MV-4-11 (cell line): Measurements from ENCODE around the gene CEBPZ.
A peak's percentile ranks its signal among the peaks of the same experiment; 100 is the strongest.

ENCODE experiments used
- DNase-seq: peaks from one replicate; lab custom pipeline; 2025; lab: John Stamatoyannopoulos, UW

CEBPZ gene

DNA sequence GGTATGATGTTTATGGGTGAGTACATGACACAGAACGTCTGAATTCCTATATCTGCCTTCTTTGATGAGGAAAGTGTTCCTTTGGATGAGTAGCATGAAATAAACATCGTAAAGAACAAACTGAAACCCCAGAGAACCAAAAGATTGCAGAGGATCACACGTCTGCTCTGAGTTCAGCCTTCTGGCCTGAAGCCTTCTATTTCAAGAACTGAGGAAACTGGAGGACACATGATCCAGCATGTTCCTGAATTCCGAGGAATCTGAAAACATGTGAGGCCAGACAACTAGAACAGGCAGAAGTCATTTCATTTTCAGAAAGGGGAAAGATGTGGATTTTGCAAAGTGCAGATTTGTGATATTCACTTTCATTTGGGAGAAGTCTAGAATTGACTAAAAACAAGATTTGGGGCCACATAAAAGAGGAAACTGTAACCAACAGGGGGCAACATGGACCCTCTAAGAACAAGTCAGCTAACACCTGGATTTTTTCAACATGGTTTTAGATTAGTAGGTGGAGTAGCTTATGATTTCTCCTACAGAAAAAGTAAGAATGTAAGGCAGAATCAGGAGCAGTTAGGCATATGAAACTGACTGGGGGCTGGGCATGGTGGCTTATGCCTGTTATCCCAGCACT, 51.3 kb downstream of the CEBPZ start:
- no peak for DNase-seq

DNA sequence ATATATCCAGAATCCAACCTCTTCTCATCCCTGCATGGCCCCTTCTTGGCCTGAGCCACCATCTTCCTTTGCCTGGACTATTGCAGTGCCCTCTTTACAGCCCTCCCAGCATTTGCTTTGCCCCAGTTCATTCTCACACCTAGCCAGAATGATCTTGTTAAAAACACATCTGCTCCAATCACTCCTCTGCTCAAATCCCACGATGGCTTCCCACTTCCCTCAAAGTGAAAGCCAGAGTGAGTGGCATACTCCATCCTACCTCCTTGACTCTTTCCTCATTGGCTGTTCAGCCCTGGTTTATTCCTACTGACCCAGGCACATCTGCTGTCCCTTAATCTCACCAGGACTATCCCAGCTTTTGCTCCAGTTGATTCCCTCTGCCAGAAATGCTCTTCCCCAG, 57.7 kb downstream of the CEBPZ start:
- no peak for DNase-seq

DNA sequence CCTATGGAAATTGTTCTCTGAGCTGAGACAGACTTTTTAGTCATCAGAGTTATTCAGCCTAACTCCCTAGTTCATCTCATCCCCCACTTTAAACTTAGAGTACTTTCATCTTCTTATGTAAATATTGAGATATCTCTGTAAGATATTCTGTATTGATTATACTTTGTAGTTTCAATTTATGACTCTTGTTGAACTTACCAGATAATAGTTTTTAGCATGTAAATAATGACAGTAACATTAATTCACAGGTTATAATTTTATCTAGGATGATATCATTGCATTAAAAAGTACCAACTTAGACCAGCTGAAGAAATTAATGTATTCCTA, 59.8 kb downstream of the CEBPZ start:
- no peak for DNase-seq

DNA sequence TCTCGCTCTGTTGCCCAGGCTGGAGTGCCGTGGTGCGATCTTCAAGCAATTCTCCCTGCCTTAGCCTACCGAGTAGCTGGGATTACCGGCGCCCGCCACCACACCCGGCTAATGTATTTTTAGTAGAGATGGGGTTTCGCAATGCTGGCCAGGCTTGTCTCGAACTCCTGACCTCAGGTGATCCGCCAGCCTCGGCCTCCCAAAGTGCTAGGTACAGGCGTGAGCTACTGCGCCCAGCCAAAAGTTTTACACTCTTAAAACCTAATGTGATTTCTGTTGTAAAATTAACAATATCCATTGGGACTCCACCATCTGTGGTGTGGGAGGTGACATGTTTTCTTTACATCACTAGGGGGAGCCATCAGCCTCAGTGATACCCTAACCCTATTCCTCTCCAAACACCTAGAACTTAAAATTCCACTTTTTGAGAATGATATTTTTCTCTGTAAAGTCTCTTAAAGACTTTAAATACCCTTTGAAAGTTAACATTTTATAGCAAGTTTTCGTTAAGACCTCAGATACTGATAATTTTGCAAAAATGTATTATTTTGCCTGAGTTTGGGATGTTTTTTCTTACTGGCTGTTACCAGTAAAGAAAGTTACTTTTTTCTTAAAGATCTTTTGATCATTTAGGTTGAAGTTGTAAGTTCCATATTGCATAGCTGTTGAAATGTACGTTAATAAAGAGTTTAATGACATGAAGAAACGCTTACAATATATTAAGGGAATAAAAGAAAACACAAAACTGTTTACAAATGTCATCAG, 63.0 kb downstream of the CEBPZ start:
- DNase-seq, result peak; percentile 30

DNA sequence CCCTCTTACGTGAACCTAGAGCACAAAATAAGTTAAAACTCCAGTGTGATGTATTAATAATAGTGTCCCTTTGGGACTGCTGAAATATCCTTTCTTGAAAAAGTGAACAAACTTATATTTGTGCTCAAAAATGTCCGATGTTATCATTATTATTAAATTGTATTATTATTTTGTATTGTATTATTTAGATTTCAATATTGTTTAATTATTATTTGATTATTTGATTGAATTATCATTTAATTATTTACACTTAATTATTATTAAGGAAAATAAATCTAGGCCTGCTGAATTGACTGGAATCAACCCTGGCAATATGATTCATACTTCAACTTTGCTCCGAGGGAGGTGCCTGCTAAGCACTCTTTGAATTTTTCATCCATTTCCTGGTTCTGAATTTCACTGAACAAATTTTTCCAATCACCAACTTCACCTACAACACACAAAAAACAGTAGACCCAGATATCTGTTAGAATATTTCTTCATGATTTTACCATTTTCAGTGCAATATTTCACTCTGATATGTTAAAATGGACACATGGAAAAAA, 63.7 kb downstream of the CEBPZ start:
- DNase-seq, result no peak

DNA sequence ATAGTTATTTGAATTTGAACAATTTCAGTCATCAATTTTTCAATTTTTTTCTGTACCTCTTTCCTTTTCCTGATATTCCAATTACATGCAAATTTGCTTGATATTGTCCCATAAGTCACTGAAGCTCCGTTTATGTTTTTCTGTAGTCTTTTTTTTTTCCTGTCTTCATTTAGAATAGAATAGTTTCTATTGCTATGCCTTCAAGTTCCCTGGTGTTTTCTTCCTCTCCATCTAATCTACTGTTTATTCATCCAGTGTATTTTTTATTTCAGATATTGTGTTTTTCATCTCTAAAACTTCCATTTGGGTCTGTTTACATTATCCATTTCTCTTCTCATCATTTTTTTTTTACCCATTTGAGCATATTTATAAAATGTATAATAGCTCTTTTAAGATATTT, 66.6 kb downstream of the CEBPZ start:
- DNase-seq, result no peak

DNA sequence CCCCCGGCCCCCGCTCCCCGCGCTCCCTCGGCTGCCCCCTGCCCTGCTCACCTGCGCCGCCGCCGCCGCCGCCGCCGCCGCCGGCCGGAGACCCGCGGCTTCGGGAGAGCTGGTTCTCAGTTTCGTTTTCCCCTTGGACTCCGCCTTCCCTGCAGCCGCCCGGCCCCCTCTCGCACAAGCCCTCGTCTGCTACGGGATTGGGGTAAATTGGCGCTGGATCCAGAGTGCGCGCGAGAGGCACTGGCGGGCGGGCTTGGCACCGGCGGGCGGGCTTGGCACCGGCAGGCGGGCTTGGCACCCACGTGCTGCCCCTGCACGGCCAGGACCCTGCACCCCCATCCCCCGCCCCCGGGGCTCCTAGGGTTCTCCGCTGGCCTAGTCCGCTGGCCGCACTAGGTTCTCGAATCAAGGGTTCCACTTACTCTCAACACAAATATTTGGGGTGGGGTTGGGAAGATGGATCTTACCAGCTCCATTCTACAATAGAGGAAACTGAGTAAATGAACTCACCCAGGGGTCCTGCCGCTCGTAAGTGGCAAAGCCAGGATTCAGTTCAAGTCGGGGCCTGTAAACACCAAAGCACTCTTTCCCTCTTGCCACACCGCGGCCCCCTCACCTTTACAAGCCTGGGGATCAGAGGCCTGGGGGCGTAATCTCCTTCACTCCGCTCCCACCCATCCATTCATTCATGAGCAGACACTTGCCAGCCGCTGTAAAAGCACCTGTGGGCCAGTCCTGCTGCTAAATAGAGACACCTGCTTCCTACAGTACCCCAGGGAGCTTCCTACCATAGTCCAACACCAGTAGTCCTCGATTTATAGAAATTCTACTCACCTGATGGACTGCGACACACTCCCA, 74.3 kb downstream of the CEBPZ start, which contains the start of gene EIF2AK2:
Gene EIF2AK2 (minus strand): TSS at position 124 of the 858 bp plus-strand sequence. CDS start 9,174 bp downstream, outside the sequence.
- peak; percentile 64 for DNase-seq

DNA sequence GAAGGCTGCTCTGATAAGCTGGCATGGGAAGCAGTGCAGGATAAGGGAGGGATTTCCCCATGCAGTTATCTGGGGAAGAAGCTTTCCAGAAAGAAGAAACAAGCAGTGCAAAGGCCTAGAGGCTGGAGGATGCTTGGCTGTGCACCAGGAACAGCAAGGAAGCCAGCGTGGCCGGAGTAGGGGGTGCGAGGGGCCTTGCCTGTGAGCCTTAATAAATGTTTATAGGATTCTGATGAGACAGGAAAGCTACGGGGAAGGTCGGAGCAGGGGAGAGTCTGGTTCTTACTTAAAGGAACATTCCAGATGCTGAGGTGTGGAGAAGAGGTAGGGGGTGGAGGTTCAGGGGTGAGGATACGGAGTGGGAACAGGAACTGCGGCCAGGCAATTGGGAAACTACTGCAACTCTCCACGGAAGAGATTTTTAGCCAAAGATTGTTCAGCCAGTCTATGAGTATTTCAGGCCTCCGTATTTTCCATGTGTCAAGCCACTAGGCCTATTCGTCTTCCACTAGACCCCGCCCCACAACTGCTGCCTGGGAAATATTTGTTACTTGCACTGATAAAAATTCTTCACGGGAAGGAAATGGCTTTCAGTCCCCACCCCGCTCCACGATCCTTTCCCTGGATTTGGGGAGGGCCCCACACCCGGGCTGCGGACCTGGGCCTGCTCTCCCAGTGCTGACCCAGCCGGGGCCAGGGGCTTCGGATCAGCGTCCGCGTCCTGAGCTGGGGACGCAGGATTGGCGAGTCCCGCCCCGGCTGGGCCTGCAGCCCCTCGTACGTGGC, 75.1 kb downstream of the CEBPZ start:
- DNase-seq, result no peak

DNA sequence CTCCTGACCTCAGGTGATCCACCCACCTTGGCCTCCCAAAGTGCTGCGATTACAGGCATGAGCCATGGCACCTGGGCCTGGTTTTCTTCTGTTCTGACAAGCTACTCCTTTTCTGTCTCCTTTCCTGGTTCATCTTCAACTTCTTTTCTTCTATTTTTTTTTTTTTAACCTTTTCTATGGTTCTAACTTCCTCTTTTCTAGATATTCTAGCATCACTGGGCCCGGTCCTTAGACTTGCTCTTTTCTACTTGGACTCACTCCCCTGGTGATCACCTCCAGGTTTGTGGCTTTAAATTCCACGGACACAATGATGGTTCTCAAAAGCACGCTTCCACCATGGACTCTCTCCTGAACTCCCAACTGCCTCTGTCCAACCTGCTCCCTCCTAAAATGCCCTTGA, 76.6 kb downstream of the CEBPZ start:
- peak; percentile 22 for DNase-seq

DNA sequence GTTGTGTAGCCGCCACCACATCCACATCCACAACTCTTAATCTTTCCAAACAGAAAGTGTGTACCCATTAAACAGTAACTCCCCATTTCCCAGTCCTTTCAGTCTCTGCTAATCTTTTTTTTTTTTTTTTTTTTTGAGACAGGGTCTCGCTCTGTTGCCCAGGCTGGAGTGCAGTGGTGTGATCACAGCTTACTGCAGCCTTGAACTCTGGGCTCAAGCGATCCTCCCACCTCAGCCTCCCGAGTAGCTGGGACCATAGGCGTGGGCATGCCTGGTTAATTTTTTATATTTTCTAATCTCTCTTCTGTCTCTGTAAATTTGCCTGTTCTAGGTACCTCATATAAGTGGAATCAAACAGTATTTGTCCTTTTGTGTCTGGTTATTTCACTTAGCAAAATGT, 78.2 kb downstream of the CEBPZ start:
- DNase-seq, result no peak
